ENCODE measurements around the gene SLC25A30.
"Not testable (repeated sequence)": the region's sequence is repeated elsewhere in the genome, so short reads cannot be mapped to it uniquely, and the experiment has no call there.

The SLC25A30 gene

DNA sequence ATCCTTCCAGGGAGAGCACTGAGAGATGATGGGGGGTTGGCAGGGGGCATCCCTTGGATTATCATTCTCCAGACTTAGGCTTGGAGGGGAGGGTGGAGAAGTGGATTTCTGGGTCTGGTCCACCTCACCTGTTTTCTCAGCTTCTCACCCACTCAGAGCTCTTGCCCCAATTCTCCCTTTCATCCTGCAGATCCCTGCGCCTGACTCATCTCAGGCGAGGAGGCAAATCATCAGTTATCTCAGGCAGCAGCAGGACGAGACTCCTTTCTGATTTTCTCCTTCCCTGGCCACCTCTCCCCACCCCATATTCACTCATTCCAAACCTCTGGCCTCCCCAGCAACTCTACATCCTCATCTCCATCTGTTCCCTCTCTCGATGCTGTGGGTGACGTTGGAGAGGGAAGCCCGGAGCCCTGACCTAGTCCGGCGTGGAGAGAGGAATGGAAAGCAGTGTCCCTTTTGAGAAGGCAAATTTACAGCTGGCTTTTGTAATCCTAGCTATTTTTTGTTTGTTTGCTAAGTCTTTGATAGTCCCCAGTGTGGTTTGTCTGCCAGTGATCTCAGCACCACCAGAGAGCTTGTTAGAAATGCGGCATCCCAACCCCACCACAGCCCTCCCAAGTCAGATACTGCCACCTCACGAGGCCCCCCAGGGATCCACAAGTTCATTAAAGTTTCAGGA lies 53.2 kb downstream of the SLC25A30 start:
- no peak for DNase-seq

DNA sequence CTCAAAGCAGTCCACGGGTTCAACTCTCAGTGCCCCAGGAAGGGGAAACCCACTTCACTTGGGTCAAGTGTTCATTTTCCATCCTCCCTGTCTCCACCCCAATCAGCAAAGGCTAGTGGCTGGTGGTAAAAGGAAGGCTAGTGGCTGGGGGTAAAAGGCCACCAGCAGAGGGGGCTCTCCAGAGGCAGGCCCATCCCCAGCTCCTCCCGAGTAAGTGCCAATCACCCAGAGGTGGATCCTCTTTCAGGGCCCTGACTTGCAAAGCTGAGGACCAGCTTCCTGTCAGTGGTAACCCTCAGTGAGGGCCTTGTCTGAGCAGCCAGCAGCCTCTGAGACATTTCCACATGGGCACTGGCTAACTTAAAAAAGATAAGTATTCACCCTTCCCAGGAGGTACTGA lies 55.2 kb downstream of the SLC25A30 start:
- DNase-seq, result no peak

DNA sequence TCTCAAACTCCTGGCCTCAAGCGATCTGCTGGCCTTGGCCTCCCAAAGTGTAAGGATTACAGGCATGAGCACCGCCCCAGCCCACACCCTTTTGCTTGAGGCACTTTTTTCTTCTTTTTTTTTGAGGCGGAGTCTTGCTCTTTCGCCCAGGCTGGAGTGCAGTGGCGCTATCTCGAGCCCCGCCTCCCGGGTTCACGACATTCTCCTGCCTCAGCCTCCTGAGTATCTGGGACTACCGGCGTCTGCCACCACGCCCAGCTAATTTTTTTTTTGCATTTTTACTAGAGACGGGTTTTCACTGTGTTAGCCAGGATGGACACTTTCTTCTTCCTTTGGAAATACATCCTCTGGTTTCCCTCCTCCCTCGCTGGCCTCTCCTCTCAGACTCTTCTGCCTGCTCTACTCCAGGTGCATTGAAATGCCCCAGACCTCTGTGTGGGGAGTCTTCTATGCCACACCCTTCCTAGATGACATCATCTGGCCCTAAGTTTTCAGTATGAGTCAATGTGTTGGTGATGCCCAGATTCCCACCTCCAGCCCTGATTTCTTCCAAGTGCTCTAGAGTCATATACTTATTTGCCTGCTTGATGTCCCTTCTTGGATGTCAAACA lies 56.5 kb downstream of the SLC25A30 start:
- no peak for DNase-seq

DNA sequence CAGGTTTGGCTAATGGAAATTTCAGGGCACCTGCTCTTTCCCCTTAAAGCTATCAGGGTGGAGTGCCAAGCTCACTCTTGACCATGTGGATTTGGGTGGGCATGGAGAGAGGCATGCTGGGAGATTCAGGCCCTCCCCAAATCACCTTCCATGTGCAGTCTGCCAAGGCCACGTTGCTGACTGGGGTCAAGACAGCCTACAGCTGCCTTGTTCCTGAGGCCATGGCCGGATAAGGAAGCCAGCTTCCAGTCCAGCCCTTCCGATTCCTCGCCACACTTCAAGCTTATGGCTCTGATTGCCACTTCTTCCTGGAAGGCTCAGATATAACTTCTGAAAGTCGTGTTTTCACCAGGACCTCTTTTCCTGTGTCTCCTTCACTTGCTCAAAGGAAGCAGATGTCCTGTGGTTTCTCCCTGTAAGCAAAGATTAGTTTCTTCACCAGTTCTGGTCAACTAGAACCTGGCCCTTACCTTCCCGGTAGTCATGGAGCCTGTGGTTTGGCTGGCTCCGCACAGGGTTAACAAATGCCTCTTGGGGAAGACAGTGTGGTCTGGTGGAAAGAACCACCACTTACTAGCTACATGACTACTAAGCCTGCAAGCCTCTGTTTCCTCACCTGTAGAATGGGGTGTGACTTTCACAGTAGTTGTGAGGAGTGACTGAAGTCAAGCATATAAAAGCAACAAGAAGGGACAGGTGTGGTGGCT lies 61.1 kb downstream of the SLC25A30 start:
- no peak for DNase-seq

DNA sequence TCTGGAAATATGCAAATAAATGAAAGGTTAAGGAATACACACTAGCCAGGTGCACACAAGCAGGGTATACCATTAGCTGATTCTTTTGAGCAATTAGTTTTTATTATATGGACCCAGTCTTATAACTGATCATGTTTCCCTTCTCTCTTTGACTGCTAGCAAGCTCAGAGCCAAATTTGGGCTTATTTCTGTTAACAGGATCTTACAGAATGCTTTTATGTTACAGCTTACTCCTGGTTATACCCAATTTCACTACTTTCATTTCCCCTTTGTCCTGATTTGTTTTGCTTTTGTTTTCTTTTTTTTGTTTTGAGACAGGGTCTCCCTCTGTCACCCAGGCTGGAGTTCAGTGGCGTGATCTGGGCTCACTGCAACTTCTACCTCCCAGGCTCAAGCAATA lies 64.3 kb downstream of the SLC25A30 start:
- no peak for DNase-seq

DNA sequence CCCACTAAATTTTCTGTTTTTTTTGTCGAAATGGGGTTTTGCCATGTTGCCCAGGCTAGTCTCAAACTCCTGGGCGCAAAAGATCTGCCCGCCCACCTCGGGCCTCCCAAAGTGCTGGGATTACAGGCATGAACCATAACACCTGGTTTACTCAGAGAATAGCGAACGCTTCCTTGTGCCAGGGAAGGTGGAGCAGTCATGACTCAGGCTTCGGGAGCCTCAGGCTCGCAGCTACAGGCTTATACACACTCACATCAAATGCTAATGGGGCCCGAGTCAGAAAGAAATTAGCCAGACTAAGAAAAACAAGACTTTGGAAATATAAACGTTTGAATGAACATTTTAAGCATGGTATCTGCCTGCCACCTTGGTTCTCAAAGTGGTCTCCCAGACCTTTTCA lies 66.1 kb downstream of the SLC25A30 start:
- DNase-seq, result no peak

DNA sequence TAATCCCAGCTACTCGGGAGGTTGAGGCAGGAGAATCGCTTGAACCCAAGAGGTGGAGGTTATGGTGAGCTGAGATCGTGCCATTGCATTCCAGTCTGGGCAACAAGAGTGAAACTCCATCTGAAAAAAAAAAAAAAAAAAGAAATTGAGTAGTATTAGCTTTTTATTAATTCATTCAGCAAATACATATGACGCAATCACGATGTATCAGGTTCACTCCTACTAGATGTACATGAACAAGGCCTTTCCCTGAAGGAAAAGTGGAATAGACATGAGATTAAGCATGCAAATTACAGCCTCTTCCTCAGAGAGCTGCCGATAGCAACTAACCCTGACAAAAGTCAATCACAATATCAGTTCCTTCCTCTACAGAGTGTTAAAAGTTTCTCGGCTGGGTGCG lies 68.0 kb downstream of the SLC25A30 start:
- no peak for DNase-seq

DNA sequence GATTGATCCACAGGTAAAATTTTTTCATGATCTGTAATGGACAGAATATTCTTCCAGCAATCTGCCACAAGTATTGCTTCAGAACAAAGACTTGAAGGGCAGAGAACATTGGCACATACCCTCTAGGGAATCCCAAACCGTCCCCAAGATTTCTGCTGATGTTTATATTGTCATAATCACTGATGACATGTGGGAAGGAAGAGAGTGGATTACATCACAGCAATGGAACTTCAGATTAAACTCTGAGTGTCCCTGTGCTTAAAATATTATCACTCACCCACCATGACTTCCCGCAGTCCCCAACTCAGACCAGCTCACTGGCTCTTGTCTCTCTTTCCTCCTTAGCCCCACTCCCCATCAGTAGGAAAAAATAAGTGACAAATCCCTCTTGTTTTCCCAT lies 68.7 kb downstream of the SLC25A30 start:
- DNase-seq, result no peak

DNA sequence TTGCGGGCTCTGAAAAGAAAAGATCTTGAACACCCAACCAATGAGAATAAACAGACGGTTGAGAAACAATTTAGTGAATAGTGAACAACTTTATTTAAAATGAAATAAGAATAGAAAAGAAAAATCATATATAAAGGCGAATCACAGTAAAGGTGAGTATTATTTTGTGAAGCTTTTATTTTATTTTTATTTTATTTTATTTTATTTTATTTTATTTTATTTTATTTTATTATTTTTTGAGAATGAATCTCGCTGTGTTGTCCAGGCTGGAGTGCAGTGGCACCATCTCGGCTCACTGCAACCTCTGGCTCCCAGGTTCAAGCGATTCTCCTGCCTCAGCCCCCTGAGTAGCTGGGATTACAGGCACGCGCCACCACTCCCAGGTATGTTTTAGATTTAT lies 74.1 kb downstream of the SLC25A30 start:
- DNase-seq, result not testable (repeated sequence)
